Measurements from ENCODE around the gene FOXP1.

DNA sequence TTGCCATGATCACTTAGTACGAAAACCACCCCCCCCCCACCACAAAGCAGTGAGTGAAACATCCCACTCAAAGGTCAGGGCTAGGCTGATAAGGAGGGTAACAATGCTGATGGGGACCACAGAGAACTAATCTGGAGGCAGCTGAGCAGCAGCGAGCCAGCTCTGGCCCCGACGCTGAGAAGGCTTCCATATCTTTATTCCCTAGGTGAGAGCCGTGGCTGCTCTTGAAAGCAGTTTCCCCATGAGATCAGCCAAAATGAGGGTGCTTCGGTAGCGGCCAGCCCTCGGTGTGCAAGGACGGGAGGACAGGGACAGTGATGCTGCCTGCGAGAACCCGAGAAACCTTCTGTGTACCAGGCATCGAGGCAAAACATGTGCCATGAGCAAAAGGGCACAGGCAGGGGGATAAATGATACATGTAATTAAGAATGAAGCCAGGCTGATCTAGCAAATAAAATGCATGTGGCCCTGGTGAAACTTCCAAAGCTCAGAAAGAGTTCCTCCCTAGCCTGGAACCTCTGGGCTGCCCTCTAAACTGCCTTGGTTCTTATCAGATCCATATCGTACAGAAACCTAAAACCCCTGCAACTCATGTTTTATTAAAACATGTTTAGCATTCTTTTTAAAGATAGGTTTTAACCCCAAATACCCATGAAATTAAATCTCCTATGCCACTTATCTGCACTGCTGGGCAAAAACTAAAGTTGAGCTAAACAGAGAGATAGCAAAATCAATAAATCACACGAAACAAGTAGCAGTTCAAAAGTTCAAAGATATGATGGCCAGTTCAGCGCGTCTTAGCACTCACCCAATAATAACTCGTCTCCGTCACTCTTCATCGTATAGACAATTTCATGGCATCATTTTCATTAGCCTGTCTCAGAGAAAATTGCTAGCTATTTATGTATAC, 337.3 kb downstream of the FOXP1 start:
- TF ChIP-seq CTCF (IDR thresholded peaks at IDR 0.05) = no peak
- no peak for TF ChIP-seq EZH2 (IDR thresholded peaks at IDR 0.05)
- no peak for TF ChIP-seq EZH2phosphoT487 (IDR thresholded peaks at IDR 0.05)

Measured in neural progenitor cell (in vitro differentiated cells).